Body of pancreas (tissue), 4 donors: Measurements from ENCODE around the gene RASA3. TPM values are rescaled to one million over a fixed set of nuclear protein-coding genes. Genes with fewer than 3 reads are reported as not detected.

Experiments
- ATAC-seq: fragments of 150-250 bp; one replicate; pipeline ENCODE4 v1.9.1; 2016
- DNase-seq, 4 donors: peaks; one replicate each; pipeline ENCODE4 v3.0.0-alpha.2; 2019
- H3K27ac ChIP-seq, 4 donors: fragments of 200-600 bp; sonication (generic); 1 replicate in 3 of 4; 2 replicates in 1 of 4; pipeline versions ENCODE4 v1.5.1 to v1.6.1; 2016 to 2019; ENCODE audit warnings: mild to moderate bottlenecking in 1 of 4, mixed read lengths in 1 of 4, moderate library complexity in 1 of 4
- H3K27me3 ChIP-seq, 2 donors: fragments of 200-600 bp; sonication (generic); one replicate each; pipeline ENCODE4 v1.6.0; 2016; ENCODE audit warnings: mild to moderate bottlenecking in 1 of 2
- H3K36me3 ChIP-seq, 2 donors: fragments of 200-600 bp; sonication (generic); replicated peaks in 1 of 2; 2 replicates each; pipeline ENCODE4 v1.5.1; 2016; ENCODE audit warnings: low read depth in 2 of 2; ENCODE audit not compliant: insufficient read depth in 1 of 2
- H3K4me1 ChIP-seq: fragments of 200-600 bp; sonication (generic); one replicate; pipeline ENCODE4 v1.6.0; 2016
- H3K4me3 ChIP-seq, 2 donors: fragments of 200-600 bp; sonication (generic); 1 replicate in 1 of 2; 2 replicates in 1 of 2; pipeline ENCODE4 v1.5.1; 2016 to 2019
- H3K9me3 ChIP-seq, 3 donors: fragments of 200-600 bp; sonication (generic); 1 replicate in 2 of 3; 2 replicates in 1 of 3; pipeline ENCODE4 v1.5.1; 2016
- CTCF ChIP-seq, 7 experiments: fragments of 450-650 bp in 4 of 7; fragments of 200-600 bp in 3 of 7; sonication (generic) in 3 of 7; IDR thresholded peaks; one replicate each; pipeline ENCODE4 v1.5.1; 2016 to 2019; ENCODE audit warnings: antibody characterized with exemption in 7 of 7
- POLR2A ChIP-seq, 3 donors: fragments of 450-650 bp; IDR thresholded peaks; one replicate each; pipeline ENCODE4 v1.6.1; 2016; ENCODE audit warnings: antibody characterized with exemption in 3 of 3, mild to moderate bottlenecking in 2 of 3
- WGBS, 2 donors: methylation state at CpG; one replicate each; pipeline ENCODE4 v1.1.5; 2017; 5-methylcytosine and 5-hydroxymethylcytosine counted together
- intact Hi-C: fragments of 100-400 bp; cut with DNase I; formaldehyde crosslinking; loops from one replicate; pipeline ENCODE4 v1.15.1; 2023
- total RNA-seq, 2 donors: library from RNA; depleted of rRNA; stranded (reverse); fragments of >200 nt; gene quantifications; one replicate each; pipeline ENCODE4 v1.1.0, GENCODE V29; 2016

RASA3 gene
- total RNA-seq, 2 donors from 2014 or later: 10.2 to 19.2 TPM

- DNase-seq: peak in 3 of 4 donors; percentile 41 to 58 (median 56)
- no peaks in the 10 kb centered on the region for H3K36me3 ChIP-seq
- no peaks in the 10 kb centered on the region for H3K9me3 ChIP-seq
- H3K27ac ChIP-seq: no peak overlapping the region
- intact Hi-C loops: no loop called here
- ATAC-seq: peak; percentile 49
- peak in 1 of 7 experiments; percentile 14 for TF ChIP-seq CTCF (IDR thresholded peaks at IDR 0.05)
- TF ChIP-seq POLR2A (IDR thresholded peaks at IDR 0.05): no peak
- WGBS, 2 donors: 78 to 93% methylated on average over 9 to 16 of the region's 37 CpGs
- H3K4me3 ChIP-seq: no peak overlapping the region
- H3K27me3 ChIP-seq: no peaks in the 10 kb centered on the region
- no peaks in the 10 kb centered on the region for H3K4me1 ChIP-seq
These were observed 88.9 kb downstream of the RASA3 start for GRCh38 chr13:114043421-114044053.

- Histone ChIP-seq H3K4me1 (no peaks in the 10 kb centered on the region), H3K9me3 (no peaks in the 10 kb centered on the region), H3K27ac (no peak overlapping the region), H3K36me3 (no peaks in the 10 kb centered on the region), H3K4me3 (no peak overlapping the region), H3K27me3 (no peaks in the 10 kb centered on the region)
- no peak for DNase-seq
- ATAC-seq: no peak
- intact Hi-C loops: no loop called here
- TF ChIP-seq POLR2A (IDR thresholded peaks at IDR 0.05) (no peak), CTCF (IDR thresholded peaks at IDR 0.05) (no peak)
- WGBS, 2 donors: 85 to 92% methylated on average over 35 to 37 of the region's 38 CpGs
These were observed 90.2 kb downstream of the RASA3 start for GRCh38 chr13:114042066-114042815.

- Histone ChIP-seq H3K4me3 (no peak overlapping the region), H3K36me3 (no peaks in the 10 kb centered on the region), H3K27ac (no peak overlapping the region), H3K9me3 (no peaks in the 10 kb centered on the region), H3K27me3 (no peaks in the 10 kb centered on the region), H3K4me1 (no peaks in the 10 kb centered on the region)
- TF ChIP-seq POLR2A (IDR thresholded peaks at IDR 0.05): no peak
- no peak for TF ChIP-seq CTCF (IDR thresholded peaks at IDR 0.05)
- no peak for ATAC-seq
- 87 to 88% methylated on average over 12 to 17 of the region's 17 CpGs for WGBS, 2 donors
- DNase-seq: no peak
- intact Hi-C loops: no loop called here
These were observed 90.9 kb downstream of the RASA3 start for GRCh38 chr13:114041493-114041892.

- H3K27me3 ChIP-seq: no peaks in the 10 kb centered on the region
- no peak overlapping the region for H3K4me3 ChIP-seq
- H3K27ac ChIP-seq: no peak overlapping the region
- no peaks in the 10 kb centered on the region for H3K9me3 ChIP-seq
- H3K36me3 ChIP-seq: no peaks in the 10 kb centered on the region
- no peaks in the 10 kb centered on the region for H3K4me1 ChIP-seq
- 87 to 91% methylated on average over 16 to 23 of the region's 26 CpGs for WGBS, 2 donors
- intact Hi-C loops: no loop called here
- DNase-seq: no peak
- no peak for TF ChIP-seq CTCF (IDR thresholded peaks at IDR 0.05)
- ATAC-seq: no peak
These were observed 92.8 kb downstream of the RASA3 start for GRCh38 chr13:114039471-114040141.
